Endothelial cell of umbilical vein (primary cell): ENCODE results near the gene AKR7A3. TPM values are rescaled to one million over a fixed set of nuclear protein-coding genes. Genes with fewer than 3 reads are reported as not detected.
"Not testable (repeated sequence)": the region's sequence is repeated elsewhere in the genome, so short reads cannot be mapped to it uniquely, and the experiment has no call there.

Source experiments
- BruUV-seq: library from RNA; stranded (reverse); fragments of 400-500 nt; replicated peaks from 2 replicates; lab custom pipeline; 2021; lab: Mats Ljungman, UMichigan
- CTCF ChIA-PET: fragments of 300-600, 350-600 bp; sonication (Branson Sonifier 250); formaldehyde crosslinking; loops from one replicate; lab custom pipeline; 2021; ENCODE audit warnings: antibody characterized with exemption, inconsistent platforms; lab: Charles Lee
- POLR2A ChIA-PET: fragments of 300-600, 350-600 bp; sonication (Branson Sonifier 250); formaldehyde crosslinking; loops from one replicate; lab custom pipeline; 2021; ENCODE audit warnings: antibody characterized with exemption, inconsistent platforms; lab: Charles Lee
- DNase-seq: peaks from one replicate; pipeline ENCODE4 v3.0.0-alpha.2; 2011; ENCODE audit warnings: low read depth, low spot score
- FAIRE-seq: peaks from 2 replicates; lab custom pipeline; 2011; peaks lifted over from hg19 to GRCh38; lab: Jason Lieb, UNC
- H2AFZ ChIP-seq: 2 replicates; pipeline ENCODE4 v1.6.0; 2012; ENCODE audit warnings: low read depth, low read length, control low read depth, inconsistent platforms
- H3K27ac ChIP-seq: 2 replicates; pipeline ENCODE4 v1.5.1; 2011; ENCODE audit warnings: low read depth, mild to moderate bottlenecking, control low read depth, low read length, moderate library complexity; ENCODE audit not compliant: insufficient read depth
- H3K27me3 ChIP-seq, 2 experiments: 2 replicates each; pipeline versions ENCODE4 v1.6.0 to v1.6.1; 2011; ENCODE audit warnings: low read length in 2 of 2, mixed read lengths in 1 of 2; ENCODE audit not compliant: control insufficient read depth in 2 of 2, insufficient read depth in 2 of 2
- H3K36me3 ChIP-seq, 2 experiments: 2 replicates in 1 of 2; 3 replicates in 1 of 2; pipeline ENCODE4 v1.5.1; 2011; ENCODE audit warnings: low read length in 2 of 2, mild to moderate bottlenecking in 1 of 2, moderate library complexity in 1 of 2; ENCODE audit not compliant: control insufficient read depth in 2 of 2, insufficient read depth in 2 of 2; ENCODE audit errors: extremely low read depth in 1 of 2
- H3K4me1 ChIP-seq: 3 replicates; pipeline ENCODE4 v1.5.1; 2011; ENCODE audit warnings: mild to moderate bottlenecking, low read length; ENCODE audit not compliant: control insufficient read depth, insufficient read depth; ENCODE audit errors: extremely low read depth
- H3K4me2 ChIP-seq: 2 replicates; pipeline ENCODE4 v1.6.1; 2011; ENCODE audit warnings: low read length, control low read depth, mixed read lengths; ENCODE audit not compliant: insufficient read depth
- H3K4me3 ChIP-seq, 3 experiments: fragments of 200-600 bp in 1 of 3; sonication (generic), shearing (Covaris generic) in 1 of 3; replicated peaks in 1 of 3; 2 replicates each; pipeline ENCODE4 v1.5.1; 2011 to 2016; ENCODE audit warnings: control low read depth in 3 of 3, low read length in 3 of 3, mild to moderate bottlenecking in 2 of 3, inconsistent platforms in 1 of 3, low read depth in 1 of 3, moderate library complexity in 1 of 3; ENCODE audit not compliant: insufficient read depth in 1 of 3
- H3K79me2 ChIP-seq: 2 replicates; pipeline ENCODE4 v1.6.0; 2012; ENCODE audit warnings: low read length, inconsistent platforms; ENCODE audit not compliant: control insufficient read depth, insufficient read depth
- H3K9ac ChIP-seq: replicated peaks from 2 replicates; pipeline ENCODE3; 2011; ENCODE audit warnings: low read length, control low read depth; ENCODE audit not compliant: insufficient read depth; ENCODE audit errors: extremely low read depth
- H3K9me1 ChIP-seq: replicated peaks from 3 replicates; pipeline ENCODE4 v1.6.0; 2011; ENCODE audit warnings: mild to moderate bottlenecking, low read length; ENCODE audit not compliant: control insufficient read depth, insufficient read depth; ENCODE audit errors: extremely low read depth
- H3K9me3 ChIP-seq: replicated peaks from 2 replicates; pipeline ENCODE4 v1.5.1; 2012; ENCODE audit warnings: low read length, inconsistent platforms; ENCODE audit not compliant: control insufficient read depth, insufficient read depth
- H4K20me1 ChIP-seq: replicated peaks from 2 replicates; pipeline ENCODE3; 2011; ENCODE audit warnings: mild to moderate bottlenecking, low read length; ENCODE audit not compliant: control insufficient read depth, insufficient read depth; ENCODE audit errors: extremely low read depth
- CTCF ChIP-seq, 2 donors: IDR thresholded peaks; 1 replicate in 1 of 2; 2 replicates in 1 of 2; pipeline ENCODE4 v1.5.1; 2011; ENCODE audit warnings: low read length in 2 of 2, mild to moderate bottlenecking in 2 of 2, moderate library complexity in 2 of 2, control low read depth in 1 of 2, inconsistent platforms in 1 of 2, low read depth in 1 of 2; ENCODE audit not compliant: insufficient read depth in 1 of 2; ENCODE audit errors: extremely low read depth in 1 of 2
- EZH2 ChIP-seq: IDR thresholded peaks from 2 replicates; pipeline ENCODE4 v1.6.1; 2012; ENCODE audit warnings: borderline replicate concordance, low read depth, mild to moderate bottlenecking, moderate library complexity, low read length, inconsistent platforms; ENCODE audit not compliant: severe bottlenecking
- FOS ChIP-seq: IDR thresholded peaks from 2 replicates; pipeline ENCODE4 v1.6.1; 2011; ENCODE audit warnings: mild to moderate bottlenecking, low read length, moderate library complexity, borderline replicate concordance; ENCODE audit not compliant: insufficient read depth
- GATA2 ChIP-seq: IDR thresholded peaks from 2 replicates; pipeline ENCODE4 v1.7.0; 2011; ENCODE audit warnings: low read depth, mild to moderate bottlenecking, moderate library complexity, mixed read lengths, low read length; ENCODE audit not compliant: insufficient read length, insufficient read depth
- JUN ChIP-seq: IDR thresholded peaks from 2 replicates; pipeline ENCODE4 v1.6.1; 2011; ENCODE audit warnings: borderline replicate concordance, low read depth; ENCODE audit not compliant: insufficient read length, insufficient read depth
- MYC ChIP-seq: IDR thresholded peaks from one replicate; pipeline ENCODE4 v1.6.1; 2011; ENCODE audit warnings: mild to moderate bottlenecking, low read depth, low read length
- POLR2A ChIP-seq: IDR thresholded peaks from 2 replicates; pipeline ENCODE4 v1.6.1; 2012; ENCODE audit warnings: low read depth, mild to moderate bottlenecking, control low read depth, low read length
- POLR2AphosphoS5 ChIP-seq: IDR thresholded peaks from 2 replicates; pipeline ENCODE4 v1.6.1; 2012; ENCODE audit warnings: low read depth, mild to moderate bottlenecking, control low read depth, low read length, moderate library complexity; ENCODE audit not compliant: insufficient read depth
- dilution Hi-C: fragments of 300-500 bp; cut with MboI; formaldehyde crosslinking; loops from one replicate; pipeline ENCODE4 v1.15.0; 2019; ENCODE audit warnings: low sequenced_read_pairs; ENCODE audit not compliant: extremely low pct_ligation_motif_present
- intact Hi-C: fragments of 100-400 bp; cut with micrococcal nuclease; formaldehyde crosslinking; loops from one replicate; pipeline ENCODE4 v1.10.0; 2022
- polyA plus RNA-seq, 4 experiments: library from polyadenylated mRNA; depleted of rRNA in 3 of 4; stranded (reverse) in 3 of 4; unstranded in 1 of 4; fragments of >200 nt; gene quantifications; 2 replicates each; pipeline versions ENCODE4 v1.2.1 to v1.2.3, GENCODE V29; 2011 to 2012; ENCODE audit warnings: missing spikeins in 1 of 4
- total RNA-seq: library from RNA; stranded (reverse); gene quantifications from 2 replicates; pipeline ENCODE4 v1.2.3, GENCODE V29; 2021
- TF ChIP-seq, protein P1 (sequence below): IDR thresholded peaks from 2 replicates; pipeline ENCODE4 v1.6.1; 2011; ENCODE audit not compliant: insufficient read depth, insufficient read length

The AKR7A3 gene
- total and polyA plus RNA-seq, 2 donors (not counting 3 experiments of a cell fraction or from before 2014, with no cell fraction given) = 0.49 to 0.50 TPM

- CTCF ChIA-PET = not testable (repeated sequence)
These were observed 3.2 kb downstream of the AKR7A3 start for GRCh38 chr1:19285366-19285765.

GRCh38 chr1:19284881-19285280 lies 3.7 kb downstream of the AKR7A3 start:
- BruUV-seq = no TSS peak
- intact Hi-C loops = no loop called here
- Histone ChIP-seq H3K27ac (no peak overlapping the region), H3K9me1 (no peaks in the 10 kb centered on the region), H3K36me3 (no peaks in the 10 kb centered on the region), H3K79me2 (no peaks in the 10 kb centered on the region), H3K27me3 (no peaks in the 10 kb centered on the region), H3K4me1 (peaks cover 5% of the 10 kb centered on the region), H4K20me1 (no peaks in the 10 kb centered on the region), H2AFZ (no peak overlapping the region), H3K4me3 (no peak overlapping the region), H3K9me3 (no peaks in the 10 kb centered on the region), H3K9ac (no peak overlapping the region), H3K4me2 (no peak overlapping the region)
- dilution Hi-C loops = no loop called here
- ChIA-PET POLR2A (no interaction called here), CTCF (no interaction called here)
- no peak for TF ChIP-seq CTCF (IDR thresholded peaks at IDR 0.05; ENCODE audit: extremely low read depth in 1 of 2, insufficient read depth in 1 of 2, low read depth in 1 of 2, low read length in 2 of 2)
- TF ChIP-seq POLR2AphosphoS5 = no peak
- TF ChIP-seq EZH2 = no peak
- TF ChIP-seq GATA2 = no peak
- TF ChIP-seq, protein P1, sequence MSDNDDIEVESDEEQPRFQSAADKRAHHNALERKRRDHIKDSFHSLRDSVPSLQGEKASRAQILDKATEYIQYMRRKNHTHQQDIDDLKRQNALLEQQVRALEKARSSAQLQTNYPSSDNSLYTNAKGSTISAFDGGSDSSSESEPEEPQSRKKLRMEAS = no peak
- no peak for TF ChIP-seq POLR2A
- TF ChIP-seq FOS = no peak
- no peak for TF ChIP-seq JUN
- TF ChIP-seq MYC = no peak
- no peak for FAIRE-seq
- no peak for DNase-seq

More at GRCh38 chr1:19285366-19285765, 3.2 kb downstream of the AKR7A3 start:
- POLR2A ChIA-PET, H3K9me1 ChIP-seq, H3K27me3 ChIP-seq, H3K4me2 ChIP-seq, H4K20me1 ChIP-seq, H3K9me3 ChIP-seq, H3K36me3 ChIP-seq, H3K79me2 ChIP-seq, FAIRE-seq, H3K9ac ChIP-seq, intact Hi-C loops, H3K4me3 ChIP-seq, DNase-seq, H3K4me1 ChIP-seq, dilution Hi-C loops, BruUV-seq, H2AFZ ChIP-seq, H3K27ac ChIP-seq: not testable (repeated sequence)
